HCT116 (cell line): Measurements from ENCODE around the gene DHRS12. TPM values are rescaled to one million over a fixed set of nuclear protein-coding genes. Genes with fewer than 3 reads are reported as not detected.

ENCODE experiments used
- ATAC-seq: fragments of 200-7000 bp; cut with Tn5 transposase; 2 replicates; pipeline ENCODE4 v1.9.1; 2020; ENCODE audit warnings: mild to moderate bottlenecking, moderate library complexity
- BruUV-seq: library from RNA; stranded (reverse); fragments of 400-500 nt; replicated peaks from 2 replicates; lab custom pipeline; 2021; lab: Mats Ljungman, UMichigan
- CTCF ChIA-PET: fragments of 300-600 bp; sonication (Branson Sonifier 250); formaldehyde crosslinking; loops from one replicate; lab custom pipeline; 2021; ENCODE audit warnings: antibody characterized with exemption; lab: Charles Lee
- POLR2A ChIA-PET: fragments of 300-600, 350-600 bp; sonication (Branson Sonifier 250); formaldehyde crosslinking; loops from one replicate; lab custom pipeline; 2021; ENCODE audit warnings: antibody characterized with exemption; lab: Charles Lee
- RAD21 ChIA-PET, 2 experiments: fragments of 300-600 bp; sonication (Branson Sonifier 250); formaldehyde crosslinking; loops; one replicate each; lab custom pipeline; 2023; ENCODE audit warnings: low total read pairs in 2 of 2; ENCODE audit not compliant: uncharacterized antibody in 2 of 2, unreplicated experiment in 2 of 2, low non-redundant PET in 1 of 2; lab: Charles Lee
- DNase-seq: peaks from one replicate; pipeline ENCODE4 v3.0.0-alpha.2; 2010; ENCODE audit warnings: low read depth, low spot score
- H2AFZ ChIP-seq: fragments of 200-600 bp; shearing (Covaris generic), sonication (generic); 2 replicates; pipeline ENCODE4 v1.6.1; 2017; ENCODE audit warnings: low read depth, mixed run types, mixed read lengths, antibody characterized with exemption, low read length; ENCODE audit not compliant: poor library complexity, severe bottlenecking
- H3K27ac ChIP-seq: 2 replicates; pipeline ENCODE4 v1.5.1; 2012; ENCODE audit warnings: low read depth, low read length
- H3K27me3 ChIP-seq: fragments of 200-600 bp; sonication (generic); 2 replicates; pipeline ENCODE4 v1.6.1; 2016; ENCODE audit warnings: mixed run types, low read length, mixed read lengths; ENCODE audit not compliant: insufficient read depth
- H3K36me3 ChIP-seq, 2 experiments: fragments of 200-500 bp in 1 of 2; fragments of 200-600 bp in 1 of 2; sonication (Bioruptor generic) in 1 of 2; sonication (generic) in 1 of 2; 2 replicates each; pipeline versions ENCODE4 v1.5.1 to v1.6.1; 2014 to 2016; ENCODE audit warnings: low read length in 2 of 2, inconsistent platforms in 1 of 2, mixed read lengths in 1 of 2, mixed run types in 1 of 2; ENCODE audit not compliant: insufficient read depth in 2 of 2, control insufficient read depth in 1 of 2
- H3K4me1 ChIP-seq, 2 experiments: fragments of 200-600 bp in 1 of 2; sonication (generic) in 1 of 2; 2 replicates each; pipeline versions ENCODE4 v1.5.1 to v1.6.1; 2012 to 2017; ENCODE audit warnings: low read length in 2 of 2, inconsistent platforms in 1 of 2, mild to moderate bottlenecking in 1 of 2, mixed read lengths in 1 of 2, mixed run types in 1 of 2, moderate library complexity in 1 of 2; ENCODE audit not compliant: insufficient read depth in 2 of 2, control insufficient read depth in 1 of 2
- H3K4me2 ChIP-seq: fragments of 200-600 bp; sonication (generic); 2 replicates; pipeline ENCODE4 v1.6.1; 2017; ENCODE audit warnings: mixed run types, low read length, mixed read lengths
- H3K4me3 ChIP-seq, 2 experiments: fragments of 200-600 bp in 1 of 2; sonication (generic) in 1 of 2; replicated peaks in 1 of 2; 2 replicates each; pipeline ENCODE4 v1.5.1; 2011 to 2016; ENCODE audit warnings: low read length in 2 of 2, control low read depth in 1 of 2, low read depth in 1 of 2, mild to moderate bottlenecking in 1 of 2, mixed read lengths in 1 of 2, mixed run types in 1 of 2
- H3K79me2 ChIP-seq: fragments of 200-600 bp; sonication (generic); 2 replicates; pipeline ENCODE4 v1.6.1; 2017; ENCODE audit warnings: mild to moderate bottlenecking, mixed run types, low read length, moderate library complexity, mixed read lengths; ENCODE audit not compliant: insufficient read depth
- H3K9ac ChIP-seq: fragments of 200-600 bp; sonication (generic); 2 replicates; pipeline ENCODE4 v1.6.1; 2016; ENCODE audit warnings: low read length, mixed read lengths
- H3K9me2 ChIP-seq: fragments of 200-600 bp; sonication (generic), shearing (Covaris generic); 2 replicates; pipeline ENCODE4 v1.6.1; 2017; ENCODE audit warnings: mixed run types, mild to moderate bottlenecking, moderate library complexity; ENCODE audit not compliant: insufficient read depth
- H3K9me3 ChIP-seq, 2 experiments: fragments of 200-500 bp in 1 of 2; fragments of 200-600 bp in 1 of 2; sonication (Bioruptor generic) in 1 of 2; sonication (generic) in 1 of 2; 2 replicates each; pipeline ENCODE4 v1.6.1; 2014 to 2017; ENCODE audit warnings: low read length in 2 of 2, mixed read lengths in 2 of 2, inconsistent platforms in 1 of 2, low read depth in 1 of 2, mild to moderate bottlenecking in 1 of 2, mixed run types in 1 of 2, moderate library complexity in 1 of 2; ENCODE audit not compliant: control insufficient read depth in 1 of 2, insufficient read depth in 1 of 2
- H4K20me1 ChIP-seq: fragments of 200-600 bp; sonication (generic), shearing (Covaris generic); 2 replicates; pipeline ENCODE4 v1.6.1; 2017; ENCODE audit warnings: mixed run types, mild to moderate bottlenecking, moderate library complexity; ENCODE audit not compliant: insufficient read depth
- CBX3 ChIP-seq: IDR thresholded peaks from 2 replicates; pipeline ENCODE4 v1.6.1; 2012; ENCODE audit warnings: low read depth
- EGR1 ChIP-seq: IDR thresholded peaks from 2 replicates; pipeline ENCODE4 v1.6.1; 2012; ENCODE audit warnings: low read depth
- ELF1 ChIP-seq: IDR thresholded peaks from 2 replicates; pipeline ENCODE4 v1.6.1; 2012; ENCODE audit warnings: low read depth, borderline replicate concordance
- EZH2phosphoT487 ChIP-seq: fragments of 200-600 bp; IDR thresholded peaks from 2 replicates; pipeline ENCODE4 v1.6.1; 2018; ENCODE audit warnings: antibody characterized with exemption, borderline replicate concordance
- POLR2AphosphoS5 ChIP-seq: IDR thresholded peaks from 2 replicates; pipeline ENCODE4 v1.6.1; 2011; ENCODE audit warnings: mild to moderate bottlenecking, low read depth, low read length, moderate library complexity
- SIN3A ChIP-seq: IDR thresholded peaks from 2 replicates; pipeline ENCODE4 v1.6.1; 2012; ENCODE audit warnings: low read depth
- SRF ChIP-seq: IDR thresholded peaks from 2 replicates; pipeline ENCODE4 v1.6.1; 2012; ENCODE audit warnings: low read depth
- TCF7L2 ChIP-seq: IDR thresholded peaks from 2 replicates; pipeline ENCODE4 v1.7.0; 2011; ENCODE audit warnings: borderline replicate concordance, inconsistent platforms; ENCODE audit not compliant: insufficient read depth, insufficient read length; ENCODE audit errors: extremely low read depth
- YY1 ChIP-seq: IDR thresholded peaks from 2 replicates; pipeline ENCODE4 v1.6.1; 2011; ENCODE audit warnings: low read length, low read depth, moderate library complexity, mild to moderate bottlenecking; ENCODE audit not compliant: insufficient replicate concordance; ENCODE audit errors: extremely low read depth
- ZFX ChIP-seq: fragments of 450-650 bp; IDR thresholded peaks from 2 replicates; pipeline ENCODE4 v1.6.1; 2017
- intact Hi-C: fragments of 100-400 bp; cut with micrococcal nuclease; formaldehyde crosslinking; loops from 2 replicates; pipeline ENCODE4 v1.10.0; 2022
- total RNA-seq: library from RNA; stranded (reverse); gene quantifications from one replicate; pipeline ENCODE4 v1.2.1, GENCODE V29; 2021; ENCODE audit not compliant: unreplicated experiment
- TF ChIP-seq, protein P1 (sequence below), 3 experiments: fragments of 200-600 bp in 1 of 3; sonication (generic) in 1 of 3; IDR thresholded peaks in 2 of 3; conservative IDR thresholded peaks in 1 of 3; 2 replicates each; pipeline ENCODE4 v1.5.1; 2012 to 2017; ENCODE audit warnings: low read depth in 2 of 3, low read length in 2 of 3, antibody characterized with exemption in 1 of 3, borderline replicate concordance in 1 of 3, control low read depth in 1 of 3, mild to moderate bottlenecking in 1 of 3, mixed read lengths in 1 of 3, mixed run types in 1 of 3, moderate library complexity in 1 of 3; ENCODE audit not compliant: insufficient read depth in 1 of 3
- TF ChIP-seq, protein P2 (sequence below): IDR thresholded peaks from 2 replicates; pipeline ENCODE4 v1.6.1; 2012; ENCODE audit warnings: low read depth
- TF ChIP-seq, protein P3 (sequence below): IDR thresholded peaks from 2 replicates; pipeline ENCODE4 v1.6.1; 2012
- TF ChIP-seq, protein P4 (sequence below): IDR thresholded peaks from 2 replicates; pipeline ENCODE4 v1.6.1; 2011; ENCODE audit warnings: mild to moderate bottlenecking, low read length, moderate library complexity; ENCODE audit not compliant: insufficient replicate concordance; ENCODE audit errors: extremely low read depth

The DHRS12 gene
- total RNA-seq, 1 experiment from 2014 or later = 3.9 TPM

DNA sequence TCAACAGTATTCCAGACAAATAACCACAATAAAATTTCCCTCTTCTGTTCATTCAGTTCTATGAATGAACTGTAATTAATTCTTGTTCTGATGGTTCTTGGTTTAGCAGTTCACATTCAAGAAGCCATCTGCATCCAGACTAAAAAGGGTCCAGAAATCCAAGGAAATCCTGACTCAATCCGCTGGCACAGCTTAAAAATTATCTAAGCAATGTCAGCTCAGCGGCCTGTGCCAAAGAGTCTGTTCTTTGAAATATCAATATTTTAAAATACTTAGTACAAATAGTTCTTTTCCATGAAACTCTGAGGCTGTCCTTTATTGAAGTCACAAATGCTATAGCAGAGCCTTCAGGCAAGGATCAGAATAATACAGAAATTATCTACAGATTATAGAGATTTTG, 57.2 kb downstream of the DHRS12 start (continued):
- TF ChIP-seq, protein P1, sequence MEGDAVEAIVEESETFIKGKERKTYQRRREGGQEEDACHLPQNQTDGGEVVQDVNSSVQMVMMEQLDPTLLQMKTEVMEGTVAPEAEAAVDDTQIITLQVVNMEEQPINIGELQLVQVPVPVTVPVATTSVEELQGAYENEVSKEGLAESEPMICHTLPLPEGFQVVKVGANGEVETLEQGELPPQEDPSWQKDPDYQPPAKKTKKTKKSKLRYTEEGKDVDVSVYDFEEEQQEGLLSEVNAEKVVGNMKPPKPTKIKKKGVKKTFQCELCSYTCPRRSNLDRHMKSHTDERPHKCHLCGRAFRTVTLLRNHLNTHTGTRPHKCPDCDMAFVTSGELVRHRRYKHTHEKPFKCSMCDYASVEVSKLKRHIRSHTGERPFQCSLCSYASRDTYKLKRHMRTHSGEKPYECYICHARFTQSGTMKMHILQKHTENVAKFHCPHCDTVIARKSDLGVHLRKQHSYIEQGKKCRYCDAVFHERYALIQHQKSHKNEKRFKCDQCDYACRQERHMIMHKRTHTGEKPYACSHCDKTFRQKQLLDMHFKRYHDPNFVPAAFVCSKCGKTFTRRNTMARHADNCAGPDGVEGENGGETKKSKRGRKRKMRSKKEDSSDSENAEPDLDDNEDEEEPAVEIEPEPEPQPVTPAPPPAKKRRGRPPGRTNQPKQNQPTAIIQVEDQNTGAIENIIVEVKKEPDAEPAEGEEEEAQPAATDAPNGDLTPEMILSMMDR (IDR thresholded peaks at IDR 0.05 in 2 of 3, conservative IDR thresholded peaks at IDR 0.05 in 1 of 3; ENCODE audit: borderline replicate concordance in 1 of 3, insufficient read depth in 1 of 3, low read depth in 2 of 3, low read length in 2 of 3) = no peak

DNA sequence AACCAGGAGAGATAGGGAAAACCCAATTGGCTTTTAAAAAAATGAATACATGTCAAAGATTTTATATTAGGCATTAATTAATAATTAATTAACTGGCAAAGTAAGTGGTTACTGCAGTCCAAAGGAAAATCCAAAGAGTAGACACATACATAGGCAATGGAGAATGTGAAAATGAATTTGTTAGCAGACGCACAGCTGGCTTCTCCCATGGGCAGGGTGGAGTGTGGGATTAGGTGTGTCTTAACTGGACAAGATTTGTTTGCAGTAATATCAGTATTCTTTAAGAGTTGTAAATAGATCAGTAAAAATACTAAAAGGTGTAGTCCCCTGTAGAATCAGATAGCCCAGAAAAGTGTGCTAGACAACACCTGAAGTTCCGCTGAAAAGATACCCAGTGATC, 58.7 kb downstream of the DHRS12 start:
- POLR2A ChIA-PET = no interaction called here
- Histone ChIP-seq H3K4me3 (no peak overlapping the region), H3K36me3 (no peaks in the 10 kb centered on the region), H4K20me1 (no peaks in the 10 kb centered on the region), H3K9ac (no peak overlapping the region), H3K27me3 (no peaks in the 10 kb centered on the region), H3K4me2 (no peak overlapping the region), H3K27ac (no peak overlapping the region), H3K9me2 (no peaks in the 10 kb centered on the region), H2AFZ (no peak overlapping the region), H3K79me2 (no peaks in the 10 kb centered on the region), H3K4me1 (no peaks in the 10 kb centered on the region), H3K9me3 (peaks cover 9 to 10% of the 10 kb centered on the region in 2 experiments; a peak in 2 of 4 replicates)
- DNase-seq (no peak), ATAC-seq (no peak)
- no TSS peak for BruUV-seq
- intact Hi-C loops = no loop called here
- CTCF ChIA-PET = no interaction called here
- RAD21 ChIA-PET = no interaction called here
- no peak for TF ChIP-seq ZFX
- TF ChIP-seq TCF7L2 = no peak
- no peak for TF ChIP-seq SRF
- TF ChIP-seq, protein P2, sequence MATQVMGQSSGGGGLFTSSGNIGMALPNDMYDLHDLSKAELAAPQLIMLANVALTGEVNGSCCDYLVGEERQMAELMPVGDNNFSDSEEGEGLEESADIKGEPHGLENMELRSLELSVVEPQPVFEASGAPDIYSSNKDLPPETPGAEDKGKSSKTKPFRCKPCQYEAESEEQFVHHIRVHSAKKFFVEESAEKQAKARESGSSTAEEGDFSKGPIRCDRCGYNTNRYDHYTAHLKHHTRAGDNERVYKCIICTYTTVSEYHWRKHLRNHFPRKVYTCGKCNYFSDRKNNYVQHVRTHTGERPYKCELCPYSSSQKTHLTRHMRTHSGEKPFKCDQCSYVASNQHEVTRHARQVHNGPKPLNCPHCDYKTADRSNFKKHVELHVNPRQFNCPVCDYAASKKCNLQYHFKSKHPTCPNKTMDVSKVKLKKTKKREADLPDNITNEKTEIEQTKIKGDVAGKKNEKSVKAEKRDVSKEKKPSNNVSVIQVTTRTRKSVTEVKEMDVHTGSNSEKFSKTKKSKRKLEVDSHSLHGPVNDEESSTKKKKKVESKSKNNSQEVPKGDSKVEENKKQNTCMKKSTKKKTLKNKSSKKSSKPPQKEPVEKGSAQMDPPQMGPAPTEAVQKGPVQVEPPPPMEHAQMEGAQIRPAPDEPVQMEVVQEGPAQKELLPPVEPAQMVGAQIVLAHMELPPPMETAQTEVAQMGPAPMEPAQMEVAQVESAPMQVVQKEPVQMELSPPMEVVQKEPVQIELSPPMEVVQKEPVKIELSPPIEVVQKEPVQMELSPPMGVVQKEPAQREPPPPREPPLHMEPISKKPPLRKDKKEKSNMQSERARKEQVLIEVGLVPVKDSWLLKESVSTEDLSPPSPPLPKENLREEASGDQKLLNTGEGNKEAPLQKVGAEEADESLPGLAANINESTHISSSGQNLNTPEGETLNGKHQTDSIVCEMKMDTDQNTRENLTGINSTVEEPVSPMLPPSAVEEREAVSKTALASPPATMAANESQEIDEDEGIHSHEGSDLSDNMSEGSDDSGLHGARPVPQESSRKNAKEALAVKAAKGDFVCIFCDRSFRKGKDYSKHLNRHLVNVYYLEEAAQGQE = no peak
- TF ChIP-seq, protein P1 (IDR thresholded peaks at IDR 0.05 in 2 of 3, conservative IDR thresholded peaks at IDR 0.05 in 1 of 3; ENCODE audit: borderline replicate concordance in 1 of 3, insufficient read depth in 1 of 3, low read depth in 2 of 3, low read length in 2 of 3) = no peak
- TF ChIP-seq SIN3A = no peak
- no peak for TF ChIP-seq CBX3
- TF ChIP-seq ELF1 = no peak
- TF ChIP-seq EGR1 = no peak
- TF ChIP-seq, protein P3, sequence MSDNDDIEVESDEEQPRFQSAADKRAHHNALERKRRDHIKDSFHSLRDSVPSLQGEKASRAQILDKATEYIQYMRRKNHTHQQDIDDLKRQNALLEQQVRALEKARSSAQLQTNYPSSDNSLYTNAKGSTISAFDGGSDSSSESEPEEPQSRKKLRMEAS = no peak
- TF ChIP-seq POLR2AphosphoS5 = no peak
- TF ChIP-seq, protein P4, sequence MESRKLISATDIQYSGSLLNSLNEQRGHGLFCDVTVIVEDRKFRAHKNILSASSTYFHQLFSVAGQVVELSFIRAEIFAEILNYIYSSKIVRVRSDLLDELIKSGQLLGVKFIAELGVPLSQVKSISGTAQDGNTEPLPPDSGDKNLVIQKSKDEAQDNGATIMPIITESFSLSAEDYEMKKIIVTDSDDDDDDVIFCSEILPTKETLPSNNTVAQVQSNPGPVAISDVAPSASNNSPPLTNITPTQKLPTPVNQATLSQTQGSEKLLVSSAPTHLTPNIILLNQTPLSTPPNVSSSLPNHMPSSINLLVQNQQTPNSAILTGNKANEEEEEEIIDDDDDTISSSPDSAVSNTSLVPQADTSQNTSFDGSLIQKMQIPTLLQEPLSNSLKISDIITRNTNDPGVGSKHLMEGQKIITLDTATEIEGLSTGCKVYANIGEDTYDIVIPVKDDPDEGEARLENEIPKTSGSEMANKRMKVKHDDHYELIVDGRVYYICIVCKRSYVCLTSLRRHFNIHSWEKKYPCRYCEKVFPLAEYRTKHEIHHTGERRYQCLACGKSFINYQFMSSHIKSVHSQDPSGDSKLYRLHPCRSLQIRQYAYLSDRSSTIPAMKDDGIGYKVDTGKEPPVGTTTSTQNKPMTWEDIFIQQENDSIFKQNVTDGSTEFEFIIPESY = no peak
- TF ChIP-seq EZH2phosphoT487 = no peak
- TF ChIP-seq YY1 = no peak
